Stromal cell of bone marrow (primary cell): ENCODE measurements around the gene ZNF81.
"Not testable (repeated sequence)": the region's sequence is repeated elsewhere in the genome, so short reads cannot be mapped to it uniquely, and the experiment has no call there.

Experiments used
- DNase-seq: peaks from one replicate; pipeline ENCODE4 v3.0.0-alpha.2; 2012; ENCODE audit warnings: low read depth

ZNF81 gene

GRCh38 chrX:47936224-47936939, 99.7 kb downstream of the ZNF81 start:
- no peak for DNase-seq

- DNase-seq, result no peak
Observed at GRCh38 chrX:47936940-47937317, 100.2 kb downstream of the ZNF81 start.

GRCh38 chrX:47940448-47940847, 103.7 kb downstream of the ZNF81 start:
- no peak for DNase-seq

- DNase-seq, result no peak
Observed at GRCh38 chrX:47941423-47941822, 104.7 kb downstream of the ZNF81 start.

- not testable (repeated sequence) for DNase-seq
Observed at GRCh38 chrX:47955295-47955694, 118.6 kb downstream of the ZNF81 start.

- no peak for DNase-seq
Observed at GRCh38 chrX:47956016-47956415, 119.3 kb downstream of the ZNF81 start.

- not testable (repeated sequence) for DNase-seq
Observed at GRCh38 chrX:47958206-47958605, 121.5 kb downstream of the ZNF81 start.

- DNase-seq, result no peak
Observed at GRCh38 chrX:47958761-47959342, 122.2 kb downstream of the ZNF81 start.

- no peak for DNase-seq
Observed at GRCh38 chrX:47960406-47960805, 123.7 kb downstream of the ZNF81 start.

GRCh38 chrX:47961830-47962229, 125.1 kb downstream of the ZNF81 start:
- DNase-seq, result not testable (repeated sequence)

- not testable (repeated sequence) for DNase-seq
Observed at GRCh38 chrX:47965526-47965925, 128.8 kb downstream of the ZNF81 start.
